A673 (cell line): Measurements from ENCODE around the gene CNOT4.

Experiments used
- EZH2 ChIP-seq: fragments of 200-600 bp; sonication (generic); IDR thresholded peaks from 2 replicates; pipeline ENCODE4 v1.6.1; 2017; ENCODE audit warnings: borderline replicate concordance, low read depth, mild to moderate bottlenecking, mixed read lengths, antibody characterized with exemption, low read length; ENCODE audit not compliant: poor library complexity, severe bottlenecking
- TF ChIP-seq, protein P1 (sequence below): fragments of 300-800, 200-600 bp; sonication (generic); conservative IDR thresholded peaks from 2 replicates; pipeline ENCODE4 v1.5.1; 2017; ENCODE audit warnings: low read depth, mild to moderate bottlenecking, antibody characterized with exemption, low read length, moderate library complexity, mixed read lengths

- TF ChIP-seq, protein P1, sequence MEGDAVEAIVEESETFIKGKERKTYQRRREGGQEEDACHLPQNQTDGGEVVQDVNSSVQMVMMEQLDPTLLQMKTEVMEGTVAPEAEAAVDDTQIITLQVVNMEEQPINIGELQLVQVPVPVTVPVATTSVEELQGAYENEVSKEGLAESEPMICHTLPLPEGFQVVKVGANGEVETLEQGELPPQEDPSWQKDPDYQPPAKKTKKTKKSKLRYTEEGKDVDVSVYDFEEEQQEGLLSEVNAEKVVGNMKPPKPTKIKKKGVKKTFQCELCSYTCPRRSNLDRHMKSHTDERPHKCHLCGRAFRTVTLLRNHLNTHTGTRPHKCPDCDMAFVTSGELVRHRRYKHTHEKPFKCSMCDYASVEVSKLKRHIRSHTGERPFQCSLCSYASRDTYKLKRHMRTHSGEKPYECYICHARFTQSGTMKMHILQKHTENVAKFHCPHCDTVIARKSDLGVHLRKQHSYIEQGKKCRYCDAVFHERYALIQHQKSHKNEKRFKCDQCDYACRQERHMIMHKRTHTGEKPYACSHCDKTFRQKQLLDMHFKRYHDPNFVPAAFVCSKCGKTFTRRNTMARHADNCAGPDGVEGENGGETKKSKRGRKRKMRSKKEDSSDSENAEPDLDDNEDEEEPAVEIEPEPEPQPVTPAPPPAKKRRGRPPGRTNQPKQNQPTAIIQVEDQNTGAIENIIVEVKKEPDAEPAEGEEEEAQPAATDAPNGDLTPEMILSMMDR: no peak
- no peak for TF ChIP-seq EZH2
Observed at GRCh38 chr7:135416431-135416830, 93.5 kb downstream of the CNOT4 start.
